ENCODE data around the gene DUSP18.

The DUSP18 gene

DNA sequence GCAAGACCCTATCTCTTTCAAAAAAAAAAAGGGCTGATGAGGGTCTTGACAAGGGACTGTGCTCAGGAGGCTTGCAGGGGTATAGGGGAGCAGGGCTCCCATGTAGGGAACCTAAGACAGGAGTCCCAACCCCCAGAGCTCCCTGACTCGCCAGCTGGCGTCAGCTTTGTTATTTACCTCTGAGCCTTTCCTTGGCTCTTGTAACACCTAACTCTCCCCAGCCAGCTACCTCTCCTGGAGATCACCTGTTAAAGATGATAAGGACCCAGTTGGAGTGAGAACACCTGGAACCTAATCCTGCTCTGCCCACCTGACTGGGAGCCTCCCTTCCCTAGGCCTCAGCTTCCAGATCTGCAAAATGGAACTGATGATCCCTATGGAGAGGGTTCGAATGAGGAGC, 18.9 kb downstream of the DUSP18 start:
- Histone ChIP-seq H3K36me3 (ENCODE audit: low read depth) (no peaks in the 10 kb centered on the region), H3K4me1 (ENCODE audit: insufficient read depth, poor library complexity, severe bottlenecking) (peaks cover 5% of the 10 kb centered on the region), H3K9me3 (ENCODE audit: severe bottlenecking) (no peaks in the 10 kb centered on the region), H3K4me3 (ENCODE audit: severe bottlenecking) (no peak overlapping the region), H3K27ac (ENCODE audit: poor library complexity, severe bottlenecking) (no peak overlapping the region), H3K27me3 (ENCODE audit: insufficient read depth, poor library complexity, severe bottlenecking) (no peaks in the 10 kb centered on the region)
- DNase-seq (ENCODE audit: low spot score) (no peak), ATAC-seq (ENCODE audit: low read depth) (no peak)
- TF ChIP-seq CTCF (IDR thresholded peaks at IDR 0.05; ENCODE audit: poor library complexity, severe bottlenecking): no peak

- ATAC-seq (ENCODE audit: low read depth): no peak
- no peak for DNase-seq (ENCODE audit: low spot score)
- H3K27ac ChIP-seq (ENCODE audit: poor library complexity, severe bottlenecking): no peak overlapping the region
- no peak for TF ChIP-seq CTCF (IDR thresholded peaks at IDR 0.05; ENCODE audit: poor library complexity, severe bottlenecking)
- no peak overlapping the region for H3K4me3 ChIP-seq (ENCODE audit: severe bottlenecking)
- H3K27me3 ChIP-seq (ENCODE audit: insufficient read depth, poor library complexity, severe bottlenecking): no peaks in the 10 kb centered on the region
- no peaks in the 10 kb centered on the region for H3K36me3 ChIP-seq (ENCODE audit: low read depth)
- peaks cover 5% of the 10 kb centered on the region for H3K4me1 ChIP-seq (ENCODE audit: insufficient read depth, poor library complexity, severe bottlenecking)
- no peaks in the 10 kb centered on the region for H3K9me3 ChIP-seq (ENCODE audit: severe bottlenecking)
These were observed 20.1 kb downstream of the DUSP18 start for GRCh38 chr22:30647536-30647935.

DNA sequence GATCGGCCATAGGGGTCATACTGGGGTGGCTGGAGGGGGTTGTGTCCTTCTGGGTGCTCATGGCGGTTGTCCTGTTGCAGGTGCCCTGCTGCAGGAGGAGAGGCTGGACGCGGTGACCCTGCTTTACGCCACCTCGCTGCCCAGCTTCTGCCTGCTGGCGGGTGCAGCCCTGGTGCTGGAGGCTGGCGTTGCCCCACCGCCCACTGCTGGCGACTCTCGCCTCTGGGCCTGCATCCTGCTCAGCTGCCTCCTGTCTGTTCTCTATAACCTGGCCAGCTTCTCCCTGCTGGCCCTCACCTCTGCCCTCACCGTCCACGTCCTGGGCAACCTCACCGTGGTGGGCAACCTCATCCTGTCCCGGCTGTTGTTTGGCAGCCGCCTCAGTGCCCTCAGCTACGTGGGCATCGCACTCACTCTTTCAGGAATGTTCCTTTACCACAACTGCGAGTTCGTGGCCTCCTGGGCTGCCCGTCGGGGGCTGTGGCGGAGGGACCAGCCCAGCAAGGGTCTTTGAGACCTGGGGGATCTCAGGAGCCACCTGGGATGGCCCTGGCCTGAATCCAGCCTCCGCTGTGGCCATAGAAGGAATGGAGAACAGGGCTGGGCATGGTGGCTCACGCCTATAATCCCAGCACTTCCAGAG, 21.0 kb downstream of the DUSP18 start:
- no peak for TF ChIP-seq CTCF (IDR thresholded peaks at IDR 0.05; ENCODE audit: poor library complexity, severe bottlenecking)
- H3K27ac ChIP-seq (ENCODE audit: poor library complexity, severe bottlenecking): no peak overlapping the region
- no peaks in the 10 kb centered on the region for H3K9me3 ChIP-seq (ENCODE audit: severe bottlenecking)
- H3K4me1 ChIP-seq (ENCODE audit: insufficient read depth, poor library complexity, severe bottlenecking): peaks cover 5% of the 10 kb centered on the region
- H3K36me3 ChIP-seq (ENCODE audit: low read depth): no peaks in the 10 kb centered on the region
- DNase-seq (ENCODE audit: low spot score): no peak
- H3K27me3 ChIP-seq (ENCODE audit: insufficient read depth, poor library complexity, severe bottlenecking): no peaks in the 10 kb centered on the region
- no peak overlapping the region for H3K4me3 ChIP-seq (ENCODE audit: severe bottlenecking)
- ATAC-seq (ENCODE audit: low read depth): no peak

- Histone ChIP-seq H3K36me3 (ENCODE audit: low read depth) (no peaks in the 10 kb centered on the region), H3K9me3 (ENCODE audit: severe bottlenecking) (no peaks in the 10 kb centered on the region), H3K27ac (ENCODE audit: poor library complexity, severe bottlenecking) (no peak overlapping the region), H3K4me1 (ENCODE audit: insufficient read depth, poor library complexity, severe bottlenecking) (no peaks in the 10 kb centered on the region), H3K27me3 (ENCODE audit: insufficient read depth, poor library complexity, severe bottlenecking) (no peaks in the 10 kb centered on the region), H3K4me3 (ENCODE audit: severe bottlenecking) (no peak overlapping the region)
- TF ChIP-seq CTCF (IDR thresholded peaks at IDR 0.05; ENCODE audit: poor library complexity, severe bottlenecking): no peak
- DNase-seq (ENCODE audit: low spot score) (no peak), ATAC-seq (ENCODE audit: low read depth) (no peak)
These were observed 24.4 kb downstream of the DUSP18 start for GRCh38 chr22:30643055-30643875.

All from RWPE2 (cell line).